ENCODE data around the gene ELSPBP1.
"Not testable (repeated sequence)": the region's sequence is repeated elsewhere in the genome, so short reads cannot be mapped to it uniquely, and the experiment has no call there.

Gene ELSPBP1

GRCh38 chr19:48053856-48054255 is 59.4 kb downstream of the ELSPBP1 start:
- TF ChIP-seq CTCF (IDR thresholded peaks at IDR 0.05; ENCODE audit: low read depth, low read length) = no peak
- no peak overlapping the region for H3K4me3 ChIP-seq (replicated peaks in 1 of 2; ENCODE audit: low read depth in 2 of 2, low read length in 2 of 2)
- no peak for DNase-seq (ENCODE audit: low read depth in 2 of 2)

- no peak for TF ChIP-seq CTCF (IDR thresholded peaks at IDR 0.05; ENCODE audit: low read depth, low read length)
- H3K4me3 ChIP-seq (replicated peaks in 1 of 2; ENCODE audit: low read depth in 2 of 2, low read length in 2 of 2) = no peak overlapping the region
- DNase-seq (ENCODE audit: low read depth in 2 of 2) = no peak
These were observed 64.9 kb downstream of the ELSPBP1 start for GRCh38 chr19:48059331-48059730.

- no peak for TF ChIP-seq CTCF (IDR thresholded peaks at IDR 0.05; ENCODE audit: low read depth, low read length)
- no peak for DNase-seq (ENCODE audit: low read depth in 2 of 2)
- H3K4me3 ChIP-seq (replicated peaks in 1 of 2; ENCODE audit: low read depth in 2 of 2, low read length in 2 of 2) = no peak overlapping the region
These were observed 65.9 kb downstream of the ELSPBP1 start for GRCh38 chr19:48060381-48060780.

GRCh38 chr19:48061401-48062344 is 67.2 kb downstream of the ELSPBP1 start:
- no peak for DNase-seq (ENCODE audit: low read depth in 2 of 2)
- TF ChIP-seq CTCF (IDR thresholded peaks at IDR 0.05; ENCODE audit: low read depth, low read length) = no peak
- no peak overlapping the region for H3K4me3 ChIP-seq (replicated peaks in 1 of 2; ENCODE audit: low read depth in 2 of 2, low read length in 2 of 2)

- no peak overlapping the region for H3K4me3 ChIP-seq (replicated peaks in 1 of 2; ENCODE audit: low read depth in 2 of 2, low read length in 2 of 2)
- no peak for TF ChIP-seq CTCF (IDR thresholded peaks at IDR 0.05; ENCODE audit: low read depth, low read length)
- peak in 1 of 2 donors; percentile 7 for DNase-seq (ENCODE audit: low read depth in 2 of 2)
These were observed 70.1 kb downstream of the ELSPBP1 start for GRCh38 chr19:48064509-48064908.

- no peak overlapping the region for H3K4me3 ChIP-seq (replicated peaks in 1 of 2; ENCODE audit: low read depth in 2 of 2, low read length in 2 of 2)
- TF ChIP-seq CTCF (IDR thresholded peaks at IDR 0.05; ENCODE audit: low read depth, low read length) = no peak
- no peak for DNase-seq (ENCODE audit: low read depth in 2 of 2)
These were observed 75.0 kb downstream of the ELSPBP1 start for GRCh38 chr19:48069435-48069834.

GRCh38 chr19:48070177-48070769 is 75.8 kb downstream of the ELSPBP1 start:
- H3K4me3 ChIP-seq (replicated peaks in 1 of 2; ENCODE audit: low read depth in 2 of 2, low read length in 2 of 2); DNase-seq (ENCODE audit: low read depth in 2 of 2): not testable (repeated sequence)

Measured in cardiac fibroblast (primary cell).